Smooth muscle cell (in vitro differentiated cells): Measurements from ENCODE around the gene NKG7. TPM values are rescaled to one million over a fixed set of nuclear protein-coding genes. Genes with fewer than 3 reads are reported as not detected.
A peak's percentile ranks its signal among the peaks of the same experiment; 100 is the strongest.

Experiments used
- DNase-seq: peaks from one replicate; lab custom pipeline; 2025; ENCODE audit not compliant: unreplicated experiment; lab: John Stamatoyannopoulos, UW
- H2AFZ ChIP-seq: fragments of 200-600 bp; sonication (generic); 2 replicates; pipeline ENCODE4 v1.6.0; 2016; ENCODE audit warnings: antibody characterized with exemption, low read depth, mild to moderate bottlenecking
- H3F3A ChIP-seq: fragments of 200-600 bp; sonication (generic); 2 replicates; pipeline ENCODE4 v1.6.0; 2017; ENCODE audit warnings: antibody characterized with exemption, low read depth
- H3K27ac ChIP-seq: fragments of 200-600 bp; sonication (generic); 2 replicates; pipeline ENCODE4 v1.5.1; 2016; ENCODE audit warnings: low read depth, mild to moderate bottlenecking
- H3K27me3 ChIP-seq: fragments of 200-600 bp; sonication (generic); 2 replicates; pipeline ENCODE4 v1.6.1; 2016; ENCODE audit warnings: low read depth, mild to moderate bottlenecking
- H3K36me3 ChIP-seq: fragments of 200-600 bp; sonication (generic); 2 replicates; pipeline ENCODE4 v1.5.1; 2016; ENCODE audit warnings: low read depth
- H3K4me1 ChIP-seq: fragments of 200-600 bp; sonication (generic); 2 replicates; pipeline ENCODE4 v1.5.1; 2016; ENCODE audit warnings: low read depth
- H3K4me2 ChIP-seq: fragments of 200-600 bp; sonication (generic); 2 replicates; pipeline ENCODE4 v1.6.0; 2016; ENCODE audit warnings: mild to moderate bottlenecking
- H3K4me3 ChIP-seq: fragments of 200-600 bp; sonication (generic); 2 replicates; pipeline ENCODE4 v1.5.1; 2016; ENCODE audit warnings: mild to moderate bottlenecking
- H3K79me2 ChIP-seq: fragments of 200-600 bp; sonication (generic); 2 replicates; pipeline ENCODE4 v1.6.0; 2016; ENCODE audit warnings: low read depth, mild to moderate bottlenecking
- H3K9ac ChIP-seq: fragments of 200-600 bp; sonication (generic); 2 replicates; pipeline ENCODE4 v1.6.0; 2016; ENCODE audit warnings: low read depth
- H3K9me3 ChIP-seq: fragments of 200-600 bp; sonication (generic); replicated peaks from 2 replicates; pipeline ENCODE4 v1.5.1; 2016; ENCODE audit warnings: low read depth
- H4K20me1 ChIP-seq: fragments of 200-600 bp; sonication (generic); 2 replicates; pipeline ENCODE4 v1.6.0; 2016; ENCODE audit warnings: low read depth
- WGBS: methylation state at CpG from one replicate; pipeline ENCODE4 v1.1.7; 2016; ENCODE audit warnings: low lambda C conversion rate; 5-methylcytosine and 5-hydroxymethylcytosine counted together
- polyA plus RNA-seq: library from polyadenylated mRNA; unstranded; fragments of >200 nt; fragmentation: Nextera tagmentation; extraction: Ambion mirVana; gene quantifications from 2 replicates; pipeline ENCODE4 v1.2.1, GENCODE V29; 2016
- total RNA-seq: library from RNA; depleted of rRNA; stranded (reverse); fragments of >200 nt; gene quantifications from 2 replicates; pipeline ENCODE4 v1.2.3, GENCODE V29; 2014
- TF ChIP-seq, protein P1 (sequence below): fragments of 200-600 bp; sonication (generic); IDR thresholded peaks from 2 replicates; pipeline ENCODE4 v1.5.1; 2017; ENCODE audit warnings: borderline replicate concordance, mild to moderate bottlenecking, antibody characterized with exemption; ENCODE audit not compliant: insufficient read depth, poor library complexity, severe bottlenecking

The NKG7 gene
- total and polyA plus RNA-seq, 2 experiments from 2014 or later: not detected

- peak overlapping the region; percentile 64 for H3K4me3 ChIP-seq
- H3K9me3 ChIP-seq: no peaks in the 10 kb centered on the region
- no peaks in the 10 kb centered on the region for H3K79me2 ChIP-seq
- peak; percentile 96 for DNase-seq
- H3K9ac ChIP-seq: peak overlapping the region; percentile 54
- no peaks in the 10 kb centered on the region for H3K36me3 ChIP-seq
- 1% methylated on average over 66 of the region's 107 CpGs for WGBS
- peak overlapping the region; percentile 95 for H3K4me2 ChIP-seq
- no peaks in the 10 kb centered on the region for H4K20me1 ChIP-seq
- TF ChIP-seq, protein P1, sequence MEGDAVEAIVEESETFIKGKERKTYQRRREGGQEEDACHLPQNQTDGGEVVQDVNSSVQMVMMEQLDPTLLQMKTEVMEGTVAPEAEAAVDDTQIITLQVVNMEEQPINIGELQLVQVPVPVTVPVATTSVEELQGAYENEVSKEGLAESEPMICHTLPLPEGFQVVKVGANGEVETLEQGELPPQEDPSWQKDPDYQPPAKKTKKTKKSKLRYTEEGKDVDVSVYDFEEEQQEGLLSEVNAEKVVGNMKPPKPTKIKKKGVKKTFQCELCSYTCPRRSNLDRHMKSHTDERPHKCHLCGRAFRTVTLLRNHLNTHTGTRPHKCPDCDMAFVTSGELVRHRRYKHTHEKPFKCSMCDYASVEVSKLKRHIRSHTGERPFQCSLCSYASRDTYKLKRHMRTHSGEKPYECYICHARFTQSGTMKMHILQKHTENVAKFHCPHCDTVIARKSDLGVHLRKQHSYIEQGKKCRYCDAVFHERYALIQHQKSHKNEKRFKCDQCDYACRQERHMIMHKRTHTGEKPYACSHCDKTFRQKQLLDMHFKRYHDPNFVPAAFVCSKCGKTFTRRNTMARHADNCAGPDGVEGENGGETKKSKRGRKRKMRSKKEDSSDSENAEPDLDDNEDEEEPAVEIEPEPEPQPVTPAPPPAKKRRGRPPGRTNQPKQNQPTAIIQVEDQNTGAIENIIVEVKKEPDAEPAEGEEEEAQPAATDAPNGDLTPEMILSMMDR: peak; percentile 13
- no peaks in the 10 kb centered on the region for H3K27me3 ChIP-seq
- H3K27ac ChIP-seq: peak overlapping the region; percentile 16
- H3K4me1 ChIP-seq: no peaks in the 10 kb centered on the region
- peak overlapping the region; percentile 82 for H2AFZ ChIP-seq
- H3F3A ChIP-seq: no peaks in the 10 kb centered on the region
Observed at GRCh38 chr19:51339687-51340656, 32.5 kb downstream of the NKG7 start.

DNA sequence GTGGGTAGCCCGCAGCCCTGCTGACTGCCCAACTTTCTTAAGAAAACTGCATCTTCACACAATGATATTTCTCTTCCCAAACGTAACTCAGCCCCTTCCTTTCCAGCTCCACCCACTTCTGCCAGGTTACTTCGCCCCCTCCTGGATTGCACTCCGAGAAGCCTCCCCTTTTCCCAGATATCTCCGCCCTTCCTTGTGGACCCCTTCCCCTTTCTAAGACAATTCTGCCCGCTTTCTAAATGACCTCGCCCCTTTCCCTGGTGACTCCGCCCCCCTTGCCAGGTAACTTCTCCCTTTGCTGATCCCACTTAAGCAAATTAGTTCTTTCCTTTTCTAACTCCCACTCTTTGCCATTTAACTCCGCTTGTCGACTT is 33.2 kb downstream of the NKG7 start:
- 1% methylated on average over 10 of the region's 10 CpGs for WGBS
- H3F3A ChIP-seq: no peaks in the 10 kb centered on the region
- peak overlapping the region; percentile 64 for H3K4me3 ChIP-seq
- H3K4me2 ChIP-seq: peak overlapping the region; percentile 88
- no peaks in the 10 kb centered on the region for H4K20me1 ChIP-seq
- peak overlapping the region; percentile 53 for H2AFZ ChIP-seq
- no peaks in the 10 kb centered on the region for H3K36me3 ChIP-seq
- no peak overlapping the region for H3K9ac ChIP-seq
- peak overlapping the region; percentile 16 for H3K27ac ChIP-seq
- no peak for DNase-seq
- no peaks in the 10 kb centered on the region for H3K4me1 ChIP-seq
- H3K9me3 ChIP-seq: no peaks in the 10 kb centered on the region
- no peaks in the 10 kb centered on the region for H3K79me2 ChIP-seq
- no peaks in the 10 kb centered on the region for H3K27me3 ChIP-seq
- TF ChIP-seq, protein P1: no peak

- Histone ChIP-seq H2AFZ (peak overlapping the region; percentile 53), H3K36me3 (no peaks in the 10 kb centered on the region), H3K27ac (no peak overlapping the region), H4K20me1 (no peaks in the 10 kb centered on the region), H3K4me1 (no peaks in the 10 kb centered on the region), H3K79me2 (no peaks in the 10 kb centered on the region), H3K9ac (no peak overlapping the region), H3K27me3 (no peaks in the 10 kb centered on the region), H3K4me3 (peak overlapping the region; percentile 64), H3K9me3 (no peaks in the 10 kb centered on the region), H3K4me2 (peak overlapping the region; percentile 88), H3F3A (no peaks in the 10 kb centered on the region)
- DNase-seq: peak; percentile 88
- 10% methylated on average over 42 of the region's 43 CpGs for WGBS
- TF ChIP-seq, protein P1: peak; percentile 92
Observed at GRCh38 chr19:51338563-51339312, 33.7 kb downstream of the NKG7 start.
